Measurements from ENCODE around the gene CDKN1C.

The CDKN1C gene

GRCh38 chr11:2882396-2883110, 3.0 kb downstream of the CDKN1C start:
- Histone ChIP-seq H2BK15ac (ENCODE audit: low read length) (no peak overlapping the region), H4K8ac (ENCODE audit: low read depth, low read length) (no peak overlapping the region), H3K79me1 (ENCODE audit: low read depth, low read length) (peaks cover 7% of the 10 kb centered on the region), H2BK120ac (ENCODE audit: low read depth, low read length) (no peak overlapping the region), H3K4me3 (ENCODE audit: low read length in 2 of 2) (no peak overlapping the region), H3K18ac (ENCODE audit: low read length) (no peak overlapping the region), H2AFZ (ENCODE audit: low read length) (no peak overlapping the region), H3K4me2 (ENCODE audit: insufficient read depth, low read length, poor library complexity, severe bottlenecking) (no peak overlapping the region), H3K27me3 (ENCODE audit: control insufficient read depth in 3 of 3, insufficient read depth in 3 of 3, low read depth in 1 of 3, low read length in 3 of 3) (peaks cover 0 to 47% (median 2%) of the 10 kb centered on the region in 3 experiments), H3K36me3 (replicated peaks in 1 of 2; ENCODE audit: control insufficient read depth in 2 of 2, insufficient read depth in 2 of 2, low read length in 2 of 2) (peaks cover 0 to 7% of the 10 kb centered on the region in 2 donors), H3K14ac (ENCODE audit: low read length) (peak overlapping the region; percentile 27), H4K91ac (ENCODE audit: low read depth, low read length, poor library complexity) (peak overlapping the region; percentile 81), H3K27ac (replicated peaks; ENCODE audit: low read length) (no peak overlapping the region), H2AK5ac (ENCODE audit: low read depth, low read length) (peak overlapping the region; percentile 44), H3K4ac (ENCODE audit: low read length) (no peak overlapping the region), H3K9me3 (replicated peaks in 1 of 2; ENCODE audit: control insufficient read depth in 2 of 2, insufficient read depth in 1 of 2, low read depth in 1 of 2, low read length in 2 of 2) (peaks cover 0 to 5% of the 10 kb centered on the region in 2 donors), H2BK5ac (ENCODE audit: low read length) (no peak overlapping the region), H3K23ac (ENCODE audit: low read depth, low read length, poor library complexity) (no peak overlapping the region), H2BK12ac (ENCODE audit: low read length) (no peak overlapping the region), H3K9ac (ENCODE audit: low read depth, low read length, poor library complexity) (no peak overlapping the region), H3K4me1 (ENCODE audit: control insufficient read depth in 2 of 2, insufficient read depth in 1 of 2, low read depth in 1 of 2, low read length in 2 of 2) (peaks cover 19 to 21% of the 10 kb centered on the region in 2 donors)
- no CpG with 5 or more reads among the region's 11 CpGs for WGBS, 2 donors (ENCODE audit: extremely low coverage in 2 of 2, insufficient read length in 2 of 2, insufficient replicate concordance in 1 of 2)
- no peak for DNase-seq (ENCODE audit: low spot score)

- H3K23ac ChIP-seq (ENCODE audit: low read depth, low read length, poor library complexity) = no peak overlapping the region
- H2AFZ ChIP-seq (ENCODE audit: low read length) = no peak overlapping the region
- H4K8ac ChIP-seq (ENCODE audit: low read depth, low read length) = no peak overlapping the region
- H3K27me3 ChIP-seq (ENCODE audit: control insufficient read depth in 3 of 3, insufficient read depth in 3 of 3, low read depth in 1 of 3, low read length in 3 of 3) = peaks cover 0 to 46% (median 2%) of the 10 kb centered on the region in 3 experiments
- no peak overlapping the region for H2BK5ac ChIP-seq (ENCODE audit: low read length)
- H2AK5ac ChIP-seq (ENCODE audit: low read depth, low read length) = no peak overlapping the region
- H3K4ac ChIP-seq (ENCODE audit: low read length) = no peak overlapping the region
- no peak overlapping the region for H2BK12ac ChIP-seq (ENCODE audit: low read length)
- no peak overlapping the region for H2BK15ac ChIP-seq (ENCODE audit: low read length)
- peak overlapping the region; percentile 22 for H3K18ac ChIP-seq (ENCODE audit: low read length)
- H3K9ac ChIP-seq (ENCODE audit: low read depth, low read length, poor library complexity) = no peak overlapping the region
- H3K9me3 ChIP-seq (replicated peaks in 1 of 2; ENCODE audit: control insufficient read depth in 2 of 2, insufficient read depth in 1 of 2, low read depth in 1 of 2, low read length in 2 of 2) = peaks cover 0 to 5% of the 10 kb centered on the region in 2 donors
- H3K79me1 ChIP-seq (ENCODE audit: low read depth, low read length) = peaks cover 7% of the 10 kb centered on the region
- H3K4me2 ChIP-seq (ENCODE audit: insufficient read depth, low read length, poor library complexity, severe bottlenecking) = no peak overlapping the region
- no peak overlapping the region for H3K27ac ChIP-seq (replicated peaks; ENCODE audit: low read length)
- peaks cover 0 to 7% of the 10 kb centered on the region in 2 donors for H3K36me3 ChIP-seq (replicated peaks in 1 of 2; ENCODE audit: control insufficient read depth in 2 of 2, insufficient read depth in 2 of 2, low read length in 2 of 2)
- peaks cover 18% of the 10 kb centered on the region in 2 donors for H3K4me1 ChIP-seq (ENCODE audit: control insufficient read depth in 2 of 2, insufficient read depth in 1 of 2, low read depth in 1 of 2, low read length in 2 of 2)
- WGBS, 2 donors (ENCODE audit: extremely low coverage in 2 of 2, insufficient read length in 2 of 2, insufficient replicate concordance in 1 of 2) = no CpG with 5 or more reads among the region's 12 CpGs
- no peak overlapping the region for H3K4me3 ChIP-seq (ENCODE audit: low read length in 2 of 2)
- DNase-seq (ENCODE audit: low spot score) = no peak
- no peak overlapping the region for H4K91ac ChIP-seq (ENCODE audit: low read depth, low read length, poor library complexity)
- H2BK120ac ChIP-seq (ENCODE audit: low read depth, low read length) = no peak overlapping the region
- H3K14ac ChIP-seq (ENCODE audit: low read length) = no peak overlapping the region
Observed at GRCh38 chr11:2881981-2882375, 3.6 kb downstream of the CDKN1C start.

- WGBS, 2 donors (ENCODE audit: extremely low coverage in 2 of 2, insufficient read length in 2 of 2, insufficient replicate concordance in 1 of 2) = no CpG with 5 or more reads among the region's 19 CpGs
- H3K4me3 ChIP-seq (ENCODE audit: low read length in 2 of 2) = no peak overlapping the region
- no peak for DNase-seq (ENCODE audit: low spot score)
- H3K4me1 ChIP-seq (ENCODE audit: control insufficient read depth in 2 of 2, insufficient read depth in 1 of 2, low read depth in 1 of 2, low read length in 2 of 2) = peaks cover 11 to 12% of the 10 kb centered on the region in 2 donors
- H4K8ac ChIP-seq (ENCODE audit: low read depth, low read length) = no peak overlapping the region
- H2AFZ ChIP-seq (ENCODE audit: low read length) = no peak overlapping the region
- no peak overlapping the region for H2BK5ac ChIP-seq (ENCODE audit: low read length)
- no peak overlapping the region for H3K4me2 ChIP-seq (ENCODE audit: insufficient read depth, low read length, poor library complexity, severe bottlenecking)
- H3K36me3 ChIP-seq (replicated peaks in 1 of 2; ENCODE audit: control insufficient read depth in 2 of 2, insufficient read depth in 2 of 2, low read length in 2 of 2) = peaks cover 0 to 7% of the 10 kb centered on the region in 2 donors
- H2BK15ac ChIP-seq (ENCODE audit: low read length) = no peak overlapping the region
- H2BK120ac ChIP-seq (ENCODE audit: low read depth, low read length) = no peak overlapping the region
- no peak overlapping the region for H4K91ac ChIP-seq (ENCODE audit: low read depth, low read length, poor library complexity)
- H2BK12ac ChIP-seq (ENCODE audit: low read length) = no peak overlapping the region
- no peak overlapping the region for H3K18ac ChIP-seq (ENCODE audit: low read length)
- H3K9ac ChIP-seq (ENCODE audit: low read depth, low read length, poor library complexity) = no peak overlapping the region
- peaks cover 0 to 45% (median 2%) of the 10 kb centered on the region in 3 experiments for H3K27me3 ChIP-seq (ENCODE audit: control insufficient read depth in 3 of 3, insufficient read depth in 3 of 3, low read depth in 1 of 3, low read length in 3 of 3)
- H3K4ac ChIP-seq (ENCODE audit: low read length) = no peak overlapping the region
- H3K27ac ChIP-seq (replicated peaks; ENCODE audit: low read length) = no peak overlapping the region
- H2AK5ac ChIP-seq (ENCODE audit: low read depth, low read length) = peak overlapping the region; percentile 4
- H3K14ac ChIP-seq (ENCODE audit: low read length) = peak overlapping the region; percentile 14
- peak overlapping the region; percentile 68 for H3K23ac ChIP-seq (ENCODE audit: low read depth, low read length, poor library complexity)
- peaks cover 0 to 5% of the 10 kb centered on the region in 2 donors for H3K9me3 ChIP-seq (replicated peaks in 1 of 2; ENCODE audit: control insufficient read depth in 2 of 2, insufficient read depth in 1 of 2, low read depth in 1 of 2, low read length in 2 of 2)
- peaks cover 7% of the 10 kb centered on the region for H3K79me1 ChIP-seq (ENCODE audit: low read depth, low read length)
Observed at GRCh38 chr11:2881076-2881980, 4.2 kb downstream of the CDKN1C start.

- Histone ChIP-seq H3K36me3 (replicated peaks in 1 of 2; ENCODE audit: control insufficient read depth in 2 of 2, insufficient read depth in 2 of 2, low read length in 2 of 2) (peaks cover 0 to 7% of the 10 kb centered on the region in 2 donors), H2BK5ac (ENCODE audit: low read length) (no peak overlapping the region), H2BK120ac (ENCODE audit: low read depth, low read length) (no peak overlapping the region), H4K91ac (ENCODE audit: low read depth, low read length, poor library complexity) (no peak overlapping the region), H4K8ac (ENCODE audit: low read depth, low read length) (no peak overlapping the region), H2AK5ac (ENCODE audit: low read depth, low read length) (no peak overlapping the region), H3K14ac (ENCODE audit: low read length) (no peak overlapping the region), H3K9ac (ENCODE audit: low read depth, low read length, poor library complexity) (peak overlapping the region; percentile 63), H3K4me1 (ENCODE audit: control insufficient read depth in 2 of 2, insufficient read depth in 1 of 2, low read depth in 1 of 2, low read length in 2 of 2) (peaks cover 9 to 10% of the 10 kb centered on the region in 2 donors), H3K23ac (ENCODE audit: low read depth, low read length, poor library complexity) (peak overlapping the region; percentile 68), H2AFZ (ENCODE audit: low read length) (no peak overlapping the region), H3K4ac (ENCODE audit: low read length) (no peak overlapping the region), H3K27me3 (ENCODE audit: control insufficient read depth in 3 of 3, insufficient read depth in 3 of 3, low read depth in 1 of 3, low read length in 3 of 3) (peaks cover 0 to 45% (median 2%) of the 10 kb centered on the region in 3 experiments), H3K79me1 (ENCODE audit: low read depth, low read length) (peaks cover 7% of the 10 kb centered on the region), H2BK12ac (ENCODE audit: low read length) (no peak overlapping the region), H3K18ac (ENCODE audit: low read length) (peak overlapping the region; percentile 45), H3K4me3 (ENCODE audit: low read length in 2 of 2) (no peak overlapping the region), H3K4me2 (ENCODE audit: insufficient read depth, low read length, poor library complexity, severe bottlenecking) (no peak overlapping the region), H3K27ac (replicated peaks; ENCODE audit: low read length) (no peak overlapping the region), H2BK15ac (ENCODE audit: low read length) (peak overlapping the region; percentile 87), H3K9me3 (replicated peaks in 1 of 2; ENCODE audit: control insufficient read depth in 2 of 2, insufficient read depth in 1 of 2, low read depth in 1 of 2, low read length in 2 of 2) (peaks cover 0 to 5% of the 10 kb centered on the region in 2 donors)
- no CpG with 5 or more reads among the region's 7 CpGs for WGBS, 2 donors (ENCODE audit: extremely low coverage in 2 of 2, insufficient read length in 2 of 2, insufficient replicate concordance in 1 of 2)
- no peak for DNase-seq (ENCODE audit: low spot score)
Observed at GRCh38 chr11:2880646-2881045, 4.9 kb downstream of the CDKN1C start.
